ENCODE measurements around the gene ZBED1.
"Not testable (repeated sequence)": the region's sequence is repeated elsewhere in the genome, so short reads cannot be mapped to it uniquely, and the experiment has no call there.

Gene ZBED1

DNA sequence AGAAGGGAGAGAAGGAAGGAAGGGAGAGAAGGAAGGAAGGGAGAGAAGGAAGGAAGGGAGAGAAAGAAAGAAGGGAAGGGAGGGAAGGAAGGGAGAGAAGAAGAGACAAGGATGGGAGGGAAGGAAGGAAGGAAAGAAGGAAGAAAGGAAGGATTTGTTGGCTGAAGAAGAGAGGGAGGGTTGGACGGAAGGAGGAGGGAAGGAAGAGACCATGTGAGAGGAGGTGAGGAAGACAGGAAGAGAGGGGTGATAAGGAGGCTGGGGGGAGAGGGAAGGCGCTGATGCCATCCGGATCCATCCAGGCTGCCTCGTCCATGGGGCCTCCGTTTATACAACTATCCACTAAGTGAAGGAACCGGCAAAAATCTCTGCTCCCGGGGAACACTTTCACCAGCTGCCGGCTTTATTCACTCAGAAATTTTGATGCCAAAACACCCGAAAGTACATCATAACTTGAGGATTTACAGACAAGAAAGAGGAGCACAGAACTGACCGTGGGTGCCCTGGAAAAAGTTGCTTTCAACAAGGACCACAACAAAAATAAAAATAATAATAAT, 14.9 kb downstream of the ZBED1 start:
- no peaks in the 10 kb centered on the region for H3K27me3 ChIP-seq (ENCODE audit: insufficient read depth, low read length)
- no peak overlapping the region for H3K4me3 ChIP-seq (ENCODE audit: low read length)
- H3K36me3 ChIP-seq (ENCODE audit: insufficient read depth, low read length), result peaks cover 42% of the 10 kb centered on the region
- H2AFZ ChIP-seq (ENCODE audit: low read depth, low read length), result no peak overlapping the region
- no peaks in the 10 kb centered on the region for H3K4me1 ChIP-seq (ENCODE audit: insufficient read depth, low read length)
- peaks cover 20% of the 10 kb centered on the region for H3K9me3 ChIP-seq (ENCODE audit: low read length)

DNA sequence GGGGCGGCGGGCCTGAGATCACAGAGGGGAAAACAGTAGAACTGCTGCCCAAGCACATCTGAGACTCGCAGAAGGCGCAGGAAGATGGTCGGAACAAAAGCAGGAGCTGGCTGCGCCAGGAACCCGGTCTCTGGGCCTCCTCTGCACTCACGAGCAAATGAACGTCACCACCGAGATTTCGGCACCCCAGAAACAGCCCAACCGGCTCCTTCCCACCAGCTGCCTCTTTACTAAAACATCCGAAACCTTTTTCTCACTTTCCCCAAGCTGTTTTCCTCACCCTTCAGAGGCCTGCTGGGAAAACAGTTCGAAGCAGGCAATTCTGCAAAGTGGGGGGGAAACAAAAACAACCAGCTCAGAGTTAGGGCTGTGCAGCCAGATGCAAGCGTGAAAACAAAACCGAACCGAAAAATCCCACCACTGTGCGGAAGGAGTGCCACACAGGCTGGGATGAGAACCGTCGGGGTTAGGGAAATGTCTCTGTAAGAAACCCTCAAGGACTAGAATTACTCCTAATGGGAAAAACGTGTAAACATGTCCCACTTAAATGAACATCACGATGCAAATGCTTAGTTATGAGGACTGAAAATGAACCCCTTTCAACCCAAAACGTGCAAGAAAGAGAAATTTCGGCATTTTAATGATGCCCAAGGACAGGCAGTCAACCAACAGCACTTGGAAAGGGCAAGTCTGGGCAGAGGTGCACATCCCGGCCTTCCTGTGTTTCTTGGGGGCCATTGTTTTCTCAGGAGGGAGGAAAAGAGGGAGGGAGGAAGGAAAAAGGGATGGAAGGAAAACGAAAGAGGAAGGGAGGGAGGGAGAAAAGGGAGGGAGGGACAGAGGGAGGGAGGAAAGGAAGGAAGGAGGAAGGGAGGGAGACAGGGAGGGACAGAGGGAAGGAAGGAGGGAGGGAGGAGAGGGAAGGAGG, 15.8 kb downstream of the ZBED1 start:
- Histone ChIP-seq H2AFZ (ENCODE audit: low read depth, low read length) (no peak overlapping the region), H3K27me3 (ENCODE audit: insufficient read depth, low read length) (no peaks in the 10 kb centered on the region), H3K4me1 (ENCODE audit: insufficient read depth, low read length) (no peaks in the 10 kb centered on the region), H3K4me3 (ENCODE audit: low read length) (no peak overlapping the region), H3K9me3 (ENCODE audit: low read length) (peaks cover 11% of the 10 kb centered on the region), H3K36me3 (ENCODE audit: insufficient read depth, low read length) (peaks cover 34% of the 10 kb centered on the region)

DNA sequence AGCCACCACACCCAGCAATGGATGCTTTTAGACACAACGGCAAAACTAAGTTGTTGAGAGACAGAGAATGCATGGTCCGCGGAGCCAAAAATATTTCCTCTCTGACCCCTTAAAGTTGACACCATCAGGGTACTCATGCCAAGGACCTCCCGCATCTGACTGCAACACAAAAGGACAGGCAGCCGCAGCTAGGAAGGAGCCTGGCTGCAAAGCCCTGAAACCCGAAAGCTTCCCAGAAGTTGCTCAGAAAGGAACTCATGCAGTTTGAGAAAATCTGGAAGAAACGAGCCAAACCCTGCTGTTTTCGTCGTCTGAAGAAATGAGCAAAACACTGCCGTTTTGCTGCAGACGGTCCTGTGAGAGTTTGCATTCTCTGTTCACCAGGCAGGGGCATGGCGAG, 16.5 kb downstream of the ZBED1 start:
- Histone ChIP-seq H3K4me1 (ENCODE audit: insufficient read depth, low read length) (no peaks in the 10 kb centered on the region), H3K36me3 (ENCODE audit: insufficient read depth, low read length) (peaks cover 26% of the 10 kb centered on the region), H2AFZ (ENCODE audit: low read depth, low read length) (no peak overlapping the region), H3K9me3 (ENCODE audit: low read length) (peaks cover 6% of the 10 kb centered on the region), H3K4me3 (ENCODE audit: low read length) (no peak overlapping the region), H3K27me3 (ENCODE audit: insufficient read depth, low read length) (no peaks in the 10 kb centered on the region)

DNA sequence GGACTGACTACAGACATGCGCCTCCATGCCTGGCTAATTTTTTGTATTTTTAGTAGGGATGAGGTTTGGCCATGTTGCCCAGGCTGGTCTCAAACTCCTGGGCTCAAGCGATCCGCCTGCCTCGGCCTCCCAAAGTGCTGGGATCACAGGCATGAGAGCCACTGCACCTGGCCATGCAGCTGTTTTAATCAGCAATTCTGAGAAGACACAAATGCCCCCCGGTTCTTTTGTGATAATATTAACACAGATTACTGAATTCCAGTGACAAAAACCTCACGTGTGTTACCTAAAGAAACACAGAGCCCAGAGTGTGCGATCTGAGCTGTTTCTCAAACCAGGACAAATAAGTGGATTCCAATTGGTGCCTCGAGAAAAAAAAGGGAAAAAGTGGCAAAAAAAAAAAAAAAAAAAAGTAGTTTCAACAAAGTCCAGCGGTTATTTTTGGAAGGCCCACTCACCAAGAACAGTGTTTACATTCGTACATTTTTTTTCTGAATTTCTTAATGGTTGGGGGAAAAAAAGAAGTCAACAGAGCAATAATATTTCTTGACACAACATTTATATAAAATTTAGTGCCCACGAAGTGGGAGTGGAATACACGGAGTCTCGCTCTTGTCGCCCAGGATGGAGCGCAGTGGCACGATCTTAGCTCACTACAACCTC, 17.2 kb downstream of the ZBED1 start:
- Histone ChIP-seq H3K4me1 (ENCODE audit: insufficient read depth, low read length) (no peaks in the 10 kb centered on the region), H3K9me3 (ENCODE audit: low read length) (peaks cover 7% of the 10 kb centered on the region), H3K36me3 (ENCODE audit: insufficient read depth, low read length) (peaks cover 19% of the 10 kb centered on the region), H3K4me3 (ENCODE audit: low read length) (no peak overlapping the region), H2AFZ (ENCODE audit: low read depth, low read length) (no peak overlapping the region), H3K27me3 (ENCODE audit: insufficient read depth, low read length) (no peaks in the 10 kb centered on the region)

DNA sequence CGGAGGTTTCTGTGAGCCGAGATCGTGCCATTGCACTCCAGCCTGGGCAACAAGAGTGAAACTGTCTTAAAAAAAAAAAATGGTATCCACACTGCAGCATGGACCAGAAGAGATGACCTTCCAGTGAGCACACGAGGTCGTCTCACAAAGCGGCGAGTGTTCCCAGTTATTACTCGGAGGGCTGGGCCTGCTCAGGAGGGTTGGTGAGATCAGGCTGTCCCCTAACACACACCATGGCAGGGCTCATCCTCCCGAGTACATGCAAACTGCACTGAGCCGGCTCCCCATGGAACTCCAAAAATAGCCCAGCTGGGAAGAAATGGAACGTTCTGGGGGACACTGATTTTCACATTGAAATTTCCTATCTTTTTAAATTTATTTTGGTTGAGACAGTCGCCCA, 19.2 kb downstream of the ZBED1 start:
- not testable (repeated sequence) for H3K36me3 ChIP-seq (ENCODE audit: insufficient read depth, low read length); H2AFZ ChIP-seq (ENCODE audit: low read depth, low read length); H3K4me1 ChIP-seq (ENCODE audit: insufficient read depth, low read length); H3K27me3 ChIP-seq (ENCODE audit: insufficient read depth, low read length); H3K9me3 ChIP-seq (ENCODE audit: low read length); H3K4me3 ChIP-seq (ENCODE audit: low read length)

DNA sequence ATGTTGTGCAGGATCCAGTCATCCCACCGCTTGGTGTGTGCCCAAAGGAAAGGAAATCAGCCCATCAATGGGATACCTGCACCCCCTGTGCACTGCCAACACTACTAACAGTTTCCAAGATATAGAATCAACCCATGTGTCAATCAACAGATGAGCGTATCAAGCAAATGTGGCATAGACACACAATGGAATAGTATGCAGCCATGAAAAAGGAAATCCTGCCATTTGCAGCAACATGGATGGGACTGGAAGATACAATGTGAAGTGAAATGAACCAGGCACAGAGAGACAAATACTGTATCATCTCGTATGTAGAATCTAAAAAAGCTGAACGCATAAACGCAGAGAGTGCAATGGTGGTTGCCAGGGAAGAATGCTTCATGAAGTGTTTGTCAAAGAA, 20.8 kb downstream of the ZBED1 start:
- not testable (repeated sequence) for H2AFZ ChIP-seq (ENCODE audit: low read depth, low read length); H3K27me3 ChIP-seq (ENCODE audit: insufficient read depth, low read length); H3K36me3 ChIP-seq (ENCODE audit: insufficient read depth, low read length); H3K4me3 ChIP-seq (ENCODE audit: low read length); H3K9me3 ChIP-seq (ENCODE audit: low read length); H3K4me1 ChIP-seq (ENCODE audit: insufficient read depth, low read length)

DNA sequence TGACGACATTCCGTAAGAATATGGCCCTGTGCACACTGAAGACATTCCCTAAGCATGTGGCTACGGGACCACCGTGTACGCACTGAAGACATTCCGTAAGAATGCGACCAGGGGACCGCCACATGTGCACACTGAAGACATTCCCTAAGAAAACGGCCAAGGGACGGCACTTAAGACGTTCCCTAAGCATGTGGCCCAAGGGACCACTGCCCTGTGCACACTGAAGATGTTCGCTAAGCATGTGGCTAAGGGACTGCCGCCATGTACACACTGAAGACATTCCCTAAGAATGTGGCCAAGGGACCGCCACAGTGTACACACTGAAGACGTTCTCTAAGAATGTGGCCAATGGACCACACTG, 21.4 kb downstream of the ZBED1 start:
- Histone ChIP-seq H3K4me1 (ENCODE audit: insufficient read depth, low read length) (no peaks in the 10 kb centered on the region), H3K9me3 (ENCODE audit: low read length) (peaks cover 7% of the 10 kb centered on the region), H2AFZ (ENCODE audit: low read depth, low read length) (no peak overlapping the region), H3K4me3 (ENCODE audit: low read length) (no peak overlapping the region), H3K27me3 (ENCODE audit: insufficient read depth, low read length) (no peaks in the 10 kb centered on the region), H3K36me3 (ENCODE audit: insufficient read depth, low read length) (no peaks in the 10 kb centered on the region)

DNA sequence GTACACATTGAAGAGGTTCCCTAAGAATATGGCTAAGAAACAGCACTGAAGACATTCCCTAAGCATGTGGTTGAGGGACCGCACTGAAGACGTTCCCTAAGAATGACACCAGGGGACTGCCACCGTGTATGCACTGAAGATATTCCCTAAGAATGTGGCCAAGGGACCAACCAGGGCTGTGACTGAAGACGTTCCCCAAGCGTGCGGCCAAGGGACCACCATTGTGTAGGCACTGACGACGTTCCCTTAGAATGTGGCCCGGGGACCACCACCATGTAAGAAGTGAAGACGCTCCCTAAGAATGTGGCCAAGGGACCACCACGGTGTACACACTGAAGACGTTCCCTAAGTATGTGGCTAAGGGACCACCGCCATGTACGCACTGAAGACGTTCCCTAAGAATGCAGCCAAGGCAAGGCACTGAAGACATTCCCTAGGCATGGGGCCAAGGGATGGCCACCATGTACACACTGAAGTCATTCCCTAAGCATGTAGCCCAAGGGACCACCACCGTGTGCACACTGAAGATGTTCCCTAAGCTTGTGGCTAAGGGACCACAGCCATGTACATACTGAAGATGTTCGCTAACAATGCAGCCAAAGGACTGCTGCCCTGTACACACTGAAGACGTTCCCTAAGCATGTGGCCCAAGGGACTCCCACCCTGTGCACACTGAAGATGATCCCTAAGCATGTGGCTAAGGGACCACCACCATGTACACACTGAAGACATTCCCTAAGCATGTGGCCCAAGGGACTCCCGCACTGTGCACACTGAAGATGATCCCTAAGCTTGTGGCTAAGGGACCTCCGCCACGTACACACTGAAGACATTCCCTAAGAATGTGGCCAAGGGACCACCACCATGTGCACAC, 22.0 kb downstream of the ZBED1 start:
- H3K36me3 ChIP-seq (ENCODE audit: insufficient read depth, low read length), result no peaks in the 10 kb centered on the region
- no peak overlapping the region for H3K4me3 ChIP-seq (ENCODE audit: low read length)
- H3K9me3 ChIP-seq (ENCODE audit: low read length), result peaks cover 7% of the 10 kb centered on the region
- H2AFZ ChIP-seq (ENCODE audit: low read depth, low read length), result no peak overlapping the region
- H3K27me3 ChIP-seq (ENCODE audit: insufficient read depth, low read length), result no peaks in the 10 kb centered on the region
- no peaks in the 10 kb centered on the region for H3K4me1 ChIP-seq (ENCODE audit: insufficient read depth, low read length)

DNA sequence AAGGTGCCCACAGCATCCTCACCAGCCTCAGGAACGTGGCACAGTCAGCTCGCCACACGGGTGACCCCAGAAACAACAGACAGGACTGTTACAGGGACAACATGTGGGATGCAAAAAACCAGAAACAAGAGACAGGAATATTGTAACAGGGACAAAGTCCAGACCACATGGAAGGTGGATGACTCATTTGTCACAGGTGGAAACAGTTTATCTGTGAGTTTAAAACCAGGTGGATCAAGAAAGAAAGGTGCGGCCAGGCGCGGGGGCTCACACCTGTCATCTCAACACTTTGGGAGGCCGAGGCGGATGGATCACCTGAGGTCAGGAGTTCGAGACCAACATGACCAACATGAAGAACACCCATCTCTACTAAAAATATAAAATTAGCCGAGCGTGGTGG, 23.5 kb downstream of the ZBED1 start:
- H2AFZ ChIP-seq (ENCODE audit: low read depth, low read length); H3K4me1 ChIP-seq (ENCODE audit: insufficient read depth, low read length); H3K9me3 ChIP-seq (ENCODE audit: low read length); H3K36me3 ChIP-seq (ENCODE audit: insufficient read depth, low read length); H3K4me3 ChIP-seq (ENCODE audit: low read length); H3K27me3 ChIP-seq (ENCODE audit: insufficient read depth, low read length): not testable (repeated sequence)

DNA sequence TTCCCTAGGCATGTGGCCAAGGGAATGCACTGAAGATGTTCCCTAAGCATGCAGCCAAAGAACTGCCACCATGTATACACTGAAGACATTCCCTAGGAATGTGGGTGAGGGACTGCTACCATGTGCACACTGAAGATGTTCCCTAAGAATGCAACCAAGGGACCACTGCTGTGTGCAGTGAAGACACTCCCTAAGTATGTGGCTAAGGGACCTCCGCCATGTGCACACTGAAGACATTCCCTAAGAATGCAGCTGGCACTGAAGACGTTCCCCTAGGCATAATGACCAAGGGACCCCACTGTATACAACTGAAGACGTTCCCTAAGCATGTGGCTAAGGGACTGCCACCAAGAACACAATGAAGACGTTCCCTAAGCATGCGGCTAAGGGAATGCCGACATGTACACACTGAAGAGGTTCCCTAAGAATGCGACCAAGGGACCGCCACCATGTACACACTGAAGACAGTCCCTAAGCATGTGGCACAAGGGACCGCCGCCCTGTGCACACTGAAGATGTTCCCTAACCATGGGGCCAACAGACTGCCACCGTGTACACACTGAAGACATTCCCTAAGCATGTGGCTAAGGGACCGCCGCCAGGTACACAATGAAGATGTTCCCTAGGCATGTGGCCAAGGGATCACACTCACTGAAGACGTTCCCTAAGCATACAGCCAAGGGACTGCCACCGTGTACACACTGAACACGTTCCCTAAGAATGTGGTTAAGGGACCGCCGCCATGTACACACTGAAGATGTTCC, 25.6 kb downstream of the ZBED1 start:
- Histone ChIP-seq H3K36me3 (ENCODE audit: insufficient read depth, low read length) (no peaks in the 10 kb centered on the region), H3K4me3 (ENCODE audit: low read length) (no peak overlapping the region), H3K9me3 (ENCODE audit: low read length) (peaks cover 7% of the 10 kb centered on the region), H3K27me3 (ENCODE audit: insufficient read depth, low read length) (no peaks in the 10 kb centered on the region), H2AFZ (ENCODE audit: low read depth, low read length) (no peak overlapping the region), H3K4me1 (ENCODE audit: insufficient read depth, low read length) (no peaks in the 10 kb centered on the region)

DNA sequence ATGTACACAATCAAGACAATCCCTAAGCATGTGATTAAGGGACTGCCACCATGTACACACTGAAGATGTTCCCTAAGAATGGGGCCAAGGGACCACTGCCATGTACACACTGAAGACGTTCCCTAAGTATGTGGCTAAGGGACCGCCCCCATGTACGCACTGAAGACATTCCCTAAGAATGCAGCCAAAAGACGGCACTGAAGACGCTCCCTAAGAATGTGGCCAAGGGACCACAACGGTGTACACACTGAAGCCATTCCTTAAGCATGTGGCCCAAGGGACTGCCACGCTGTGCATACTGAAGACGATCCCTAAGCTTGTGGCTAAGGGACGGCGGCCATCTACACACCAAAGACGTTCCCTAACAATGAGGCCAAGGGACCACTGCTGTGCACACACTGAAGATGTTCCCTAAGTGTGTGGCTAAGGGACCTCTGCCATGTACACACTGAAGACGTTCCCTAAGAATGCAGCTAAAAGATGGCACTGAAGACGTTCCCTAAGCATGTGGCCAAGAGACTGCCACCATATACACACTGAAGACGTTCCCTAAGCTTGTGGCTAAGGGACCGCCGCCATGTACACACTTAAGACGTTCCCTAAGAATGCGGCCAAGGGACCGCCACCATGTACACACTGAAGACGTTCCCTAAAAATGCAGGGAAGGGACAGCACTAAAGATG, 26.4 kb downstream of the ZBED1 start:
- Histone ChIP-seq H2AFZ (ENCODE audit: low read depth, low read length) (no peak overlapping the region), H3K36me3 (ENCODE audit: insufficient read depth, low read length) (no peaks in the 10 kb centered on the region), H3K4me3 (ENCODE audit: low read length) (no peak overlapping the region), H3K9me3 (ENCODE audit: low read length) (peaks cover 8% of the 10 kb centered on the region), H3K27me3 (ENCODE audit: insufficient read depth, low read length) (no peaks in the 10 kb centered on the region), H3K4me1 (ENCODE audit: insufficient read depth, low read length) (no peaks in the 10 kb centered on the region)

DNA sequence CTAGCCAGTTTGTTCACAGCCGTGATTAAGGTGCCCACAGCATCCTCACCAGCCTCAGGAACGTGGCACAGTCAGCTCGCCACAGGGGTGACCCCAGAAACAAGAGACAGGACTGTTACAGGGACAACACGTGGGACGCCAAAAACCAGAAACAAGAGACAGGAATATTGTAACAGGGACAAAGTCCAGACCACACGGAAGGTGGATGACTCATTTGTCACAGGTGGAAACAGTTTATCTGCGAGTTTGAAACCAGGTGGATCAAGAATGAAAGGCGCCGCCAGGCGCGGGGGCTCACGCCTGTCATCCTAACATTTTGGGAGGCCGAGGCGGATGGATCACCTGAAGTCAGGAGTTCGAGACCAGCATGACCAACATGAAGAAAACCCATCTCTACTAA, 27.7 kb downstream of the ZBED1 start:
- H3K27me3 ChIP-seq (ENCODE audit: insufficient read depth, low read length); H2AFZ ChIP-seq (ENCODE audit: low read depth, low read length); H3K4me3 ChIP-seq (ENCODE audit: low read length): not testable (repeated sequence)

More for the DNA sequence above, 27.7 kb downstream of the ZBED1 start:
- not testable (repeated sequence) for H3K36me3 ChIP-seq (ENCODE audit: insufficient read depth, low read length); H3K9me3 ChIP-seq (ENCODE audit: low read length); H3K4me1 ChIP-seq (ENCODE audit: insufficient read depth, low read length)
